Measurements from ENCODE around the gene GOLGA6C.

DNA sequence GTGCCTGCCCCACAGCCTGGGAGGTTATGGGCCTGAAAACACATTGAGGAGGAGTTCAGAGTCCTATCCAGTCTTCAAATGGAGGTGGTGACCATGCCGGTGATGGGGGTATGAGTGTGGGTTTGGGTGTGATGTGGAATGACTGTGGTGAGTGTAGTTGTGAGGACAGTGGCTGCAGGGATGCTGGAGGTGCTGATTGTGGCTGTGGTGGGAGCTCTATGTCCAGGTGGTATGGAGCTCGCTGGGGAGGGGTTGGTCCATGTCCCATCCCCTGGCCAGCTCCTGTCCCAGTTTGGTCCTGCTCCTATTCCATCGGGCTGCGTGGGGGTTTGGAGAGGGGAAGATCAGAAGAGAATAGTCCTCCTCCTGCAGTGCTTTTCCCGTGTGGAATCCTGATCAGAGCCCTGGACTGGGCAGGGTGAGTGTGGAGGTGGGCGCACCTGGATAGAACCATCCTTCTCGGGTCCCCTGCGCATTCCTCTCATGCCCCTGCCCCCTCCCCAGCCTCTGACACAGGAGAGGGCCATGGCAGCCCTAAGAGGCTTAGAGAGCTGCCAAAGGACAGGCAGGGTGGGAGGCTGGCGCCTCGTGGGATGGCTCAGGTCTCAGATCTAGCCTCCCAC, 23.0 kb upstream of the GOLGA6C start:
- TF ChIP-seq, protein P1, sequence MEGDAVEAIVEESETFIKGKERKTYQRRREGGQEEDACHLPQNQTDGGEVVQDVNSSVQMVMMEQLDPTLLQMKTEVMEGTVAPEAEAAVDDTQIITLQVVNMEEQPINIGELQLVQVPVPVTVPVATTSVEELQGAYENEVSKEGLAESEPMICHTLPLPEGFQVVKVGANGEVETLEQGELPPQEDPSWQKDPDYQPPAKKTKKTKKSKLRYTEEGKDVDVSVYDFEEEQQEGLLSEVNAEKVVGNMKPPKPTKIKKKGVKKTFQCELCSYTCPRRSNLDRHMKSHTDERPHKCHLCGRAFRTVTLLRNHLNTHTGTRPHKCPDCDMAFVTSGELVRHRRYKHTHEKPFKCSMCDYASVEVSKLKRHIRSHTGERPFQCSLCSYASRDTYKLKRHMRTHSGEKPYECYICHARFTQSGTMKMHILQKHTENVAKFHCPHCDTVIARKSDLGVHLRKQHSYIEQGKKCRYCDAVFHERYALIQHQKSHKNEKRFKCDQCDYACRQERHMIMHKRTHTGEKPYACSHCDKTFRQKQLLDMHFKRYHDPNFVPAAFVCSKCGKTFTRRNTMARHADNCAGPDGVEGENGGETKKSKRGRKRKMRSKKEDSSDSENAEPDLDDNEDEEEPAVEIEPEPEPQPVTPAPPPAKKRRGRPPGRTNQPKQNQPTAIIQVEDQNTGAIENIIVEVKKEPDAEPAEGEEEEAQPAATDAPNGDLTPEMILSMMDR (IDR thresholded peaks at IDR 0.05): no peak
- TF ChIP-seq EZH2 (IDR thresholded peaks at IDR 0.05; ENCODE audit: borderline replicate concordance, insufficient read depth, low read depth, low read length, poor library complexity, severe bottlenecking): no peak

Data from B cell (primary cell).